Measurements from ENCODE around the gene INTS4. TPM values are rescaled to one million over a fixed set of nuclear protein-coding genes. Genes with fewer than 3 reads are reported as not detected.
"Not testable (repeated sequence)": the region's sequence is repeated elsewhere in the genome, so short reads cannot be mapped to it uniquely, and the experiment has no call there.

The INTS4 gene
- total RNA-seq, 1 donor from 2014 or later, result 41.0 TPM

DNA sequence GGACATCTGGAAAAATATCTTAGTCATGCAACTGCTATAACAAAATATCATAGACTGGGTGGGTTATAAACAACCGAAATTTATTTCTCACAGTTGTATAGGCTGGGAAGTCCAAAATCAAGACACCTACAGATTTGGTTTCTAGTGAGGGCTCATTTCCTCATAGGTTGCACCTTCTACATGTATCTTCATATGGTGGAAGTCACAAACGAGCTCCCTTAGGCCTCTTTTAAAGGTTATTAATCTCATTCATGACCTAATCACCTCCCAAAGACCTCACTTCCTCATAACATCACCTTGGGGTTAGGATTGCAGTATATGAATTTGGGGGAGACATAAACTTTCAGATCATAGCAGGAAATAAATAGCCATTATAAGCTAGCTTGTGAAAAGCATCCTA, 85.2 kb downstream of the INTS4 start:
- intact Hi-C loops (cut with DNase I), result no loop called here
- Histone ChIP-seq H3K27ac (no peak overlapping the region), H3K9me3 (no peaks in the 10 kb centered on the region), H3K27me3 (no peaks in the 10 kb centered on the region), H3K4me1 (peaks cover 5% of the 10 kb centered on the region), H3K36me3 (no peaks in the 10 kb centered on the region), H3K4me3 (no peak overlapping the region)
- TF ChIP-seq POLR2AphosphoS5 (IDR thresholded peaks at IDR 0.05; ENCODE audit: insufficient read depth in 1 of 2, low read depth in 1 of 2) (no peak), POLR2A (IDR thresholded peaks at IDR 0.05) (no peak), CTCF (IDR thresholded peaks at IDR 0.05) (no peak)
- no peak for DNase-seq (ENCODE audit: extremely low spot score in 2 of 2)

DNA sequence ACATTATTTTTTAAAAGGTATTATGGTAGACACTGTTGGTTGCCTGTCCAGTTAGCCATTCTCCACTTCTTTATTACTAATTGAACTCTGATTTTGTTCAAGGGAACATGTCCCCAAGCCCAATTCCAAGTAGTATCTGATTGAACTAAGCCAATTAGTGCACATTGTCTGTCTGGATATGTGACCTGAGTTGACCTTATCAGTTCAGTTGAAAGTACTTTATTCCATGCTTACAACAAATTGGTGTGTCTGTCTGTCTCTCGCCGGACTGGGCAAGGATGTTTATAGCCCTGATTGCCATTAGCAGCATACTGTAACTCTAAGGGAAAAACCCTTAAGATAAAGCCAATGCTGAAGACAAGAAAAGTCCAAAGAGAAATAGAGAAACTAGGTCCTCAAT, 85.6 kb downstream of the INTS4 start:
- TF ChIP-seq POLR2A (IDR thresholded peaks at IDR 0.05) (no peak), CTCF (IDR thresholded peaks at IDR 0.05) (no peak), POLR2AphosphoS5 (IDR thresholded peaks at IDR 0.05; ENCODE audit: insufficient read depth in 1 of 2, low read depth in 1 of 2) (no peak)
- no peak for DNase-seq (ENCODE audit: extremely low spot score in 2 of 2)
- Histone ChIP-seq H3K4me3 (no peak overlapping the region), H3K36me3 (no peaks in the 10 kb centered on the region), H3K9me3 (no peaks in the 10 kb centered on the region), H3K27me3 (no peaks in the 10 kb centered on the region), H3K4me1 (peaks cover under 1% of the 10 kb centered on the region), H3K27ac (no peak overlapping the region)
- intact Hi-C loops (cut with DNase I), result no loop called here

DNA sequence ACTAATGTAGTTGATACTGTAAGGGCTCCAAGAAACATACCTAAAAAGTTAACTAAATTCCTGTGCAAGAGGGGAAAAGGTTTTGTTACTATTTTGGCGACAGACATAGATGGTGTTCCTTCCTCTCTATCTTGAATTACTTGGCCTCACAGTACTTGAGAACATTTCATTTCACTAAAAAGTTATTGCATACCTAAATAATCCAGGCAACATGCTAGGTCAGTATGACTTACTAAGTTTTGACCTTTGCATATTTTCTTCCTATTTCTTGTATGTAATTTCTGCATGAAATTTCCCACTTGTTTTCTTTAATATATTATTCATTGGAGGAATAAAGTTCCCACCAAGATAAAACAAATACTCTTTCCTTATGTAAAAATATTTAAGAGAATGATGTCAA, 99.5 kb downstream of the INTS4 start:
- intact Hi-C loops (cut with DNase I), result not testable (repeated sequence)
- H3K36me3 ChIP-seq, result peaks cover 0 to 20% of the 10 kb centered on the region in 2 donors

GRCh38 chr11:77891703-77892102, 102.8 kb downstream of the INTS4 start:
- DNase-seq (ENCODE audit: extremely low spot score in 2 of 2); H3K4me3 ChIP-seq; intact Hi-C loops (cut with DNase I); H3K9me3 ChIP-seq; H3K27me3 ChIP-seq; H3K4me1 ChIP-seq; H3K27ac ChIP-seq: not testable (repeated sequence)
- peaks cover 0 to 11% of the 10 kb centered on the region in 2 donors for H3K36me3 ChIP-seq

More for the DNA sequence above, 99.5 kb downstream of the INTS4 start:
- H3K27me3 ChIP-seq; H3K9me3 ChIP-seq; H3K4me3 ChIP-seq; H3K4me1 ChIP-seq; DNase-seq (ENCODE audit: extremely low spot score in 2 of 2); H3K27ac ChIP-seq: not testable (repeated sequence)

DNA sequence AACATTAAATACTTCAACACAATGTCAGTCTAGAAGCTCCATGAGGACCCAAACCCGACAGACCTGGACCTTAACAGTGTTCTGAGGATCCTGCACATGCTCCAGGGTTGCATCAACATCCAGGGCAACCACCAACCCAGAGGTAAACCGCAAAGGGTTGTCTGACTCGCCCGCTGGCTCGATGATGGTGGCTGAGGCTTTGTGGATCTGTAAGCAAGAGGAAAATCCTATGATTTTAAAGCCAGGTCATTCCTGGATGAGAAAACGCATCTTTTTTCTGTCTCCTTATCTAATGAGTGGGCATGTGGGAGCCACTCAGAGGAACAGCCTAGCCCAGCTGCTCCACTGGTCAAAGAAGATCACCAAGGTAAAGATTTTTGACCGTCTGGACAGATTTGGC, 103.2 kb downstream of the INTS4 start:
- H3K4me3 ChIP-seq; H3K9me3 ChIP-seq; H3K27ac ChIP-seq; intact Hi-C loops (cut with DNase I); DNase-seq (ENCODE audit: extremely low spot score in 2 of 2); H3K4me1 ChIP-seq; H3K27me3 ChIP-seq: not testable (repeated sequence)
- peaks cover 0 to 11% of the 10 kb centered on the region in 2 donors for H3K36me3 ChIP-seq

- not testable (repeated sequence) for H3K4me3 ChIP-seq
Measured at GRCh38 chr11:77890619-77891056, 103.8 kb downstream of the INTS4 start.

DNA sequence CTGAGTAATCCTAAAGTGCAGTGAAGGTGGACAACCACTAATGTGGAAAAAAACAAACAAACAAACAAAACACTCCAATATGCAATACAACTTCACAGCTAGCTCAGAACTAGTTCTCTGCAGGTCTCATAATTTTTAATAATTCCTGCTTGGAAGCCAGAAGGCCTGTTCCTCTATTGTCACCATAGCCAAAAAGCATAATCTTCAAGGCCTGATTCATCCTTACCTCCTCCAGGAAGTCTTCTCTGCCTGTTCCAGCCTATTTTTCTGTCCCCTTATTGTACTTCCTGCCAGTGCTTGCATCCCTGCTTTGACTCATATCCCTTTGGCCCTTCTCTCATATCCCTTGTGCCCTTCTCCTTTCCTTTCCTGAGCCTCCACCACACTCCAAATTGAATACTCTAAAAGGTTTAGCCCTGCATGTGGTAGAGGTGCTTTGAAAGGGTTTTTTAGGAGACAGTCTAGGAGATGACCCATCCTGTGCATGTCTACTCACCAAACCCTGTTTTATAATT, 104.3 kb downstream of the INTS4 start:
- intact Hi-C loops (cut with DNase I); H3K9me3 ChIP-seq; H3K27me3 ChIP-seq; H3K27ac ChIP-seq; H3K4me1 ChIP-seq; DNase-seq (ENCODE audit: extremely low spot score in 2 of 2); H3K4me3 ChIP-seq: not testable (repeated sequence)
- H3K36me3 ChIP-seq, result peaks cover 0 to 16% of the 10 kb centered on the region in 2 donors

More at GRCh38 chr11:77890619-77891056, 103.8 kb downstream of the INTS4 start:
- H3K27me3 ChIP-seq; H3K9me3 ChIP-seq; H3K4me1 ChIP-seq; H3K27ac ChIP-seq; DNase-seq (ENCODE audit: extremely low spot score in 2 of 2); intact Hi-C loops (cut with DNase I): not testable (repeated sequence)
- peaks cover 0 to 11% of the 10 kb centered on the region in 2 donors for H3K36me3 ChIP-seq

- H3K4me3 ChIP-seq; H3K4me1 ChIP-seq; H3K27ac ChIP-seq; H3K27me3 ChIP-seq; DNase-seq (ENCODE audit: extremely low spot score in 2 of 2); intact Hi-C loops (cut with DNase I); H3K9me3 ChIP-seq: not testable (repeated sequence)
- peaks cover 0 to 21% of the 10 kb centered on the region in 2 donors for H3K36me3 ChIP-seq
Measured at GRCh38 chr11:77889045-77889444, 105.4 kb downstream of the INTS4 start.
